HepG2 (cell line): ENCODE results near the gene LIFR. TPM values are rescaled to one million over a fixed set of nuclear protein-coding genes. Genes with fewer than 3 reads are reported as not detected.

Experiments used
- ATAC-seq: fragments of 200-7000 bp; cut with Tn5 transposase; 3 replicates; pipeline ENCODE4 v1.9.1; 2020; ENCODE audit warnings: mild to moderate bottlenecking, moderate library complexity
- BruUV-seq: library from RNA; stranded (reverse); fragments of 400-500 nt; replicated peaks from 2 replicates; lab custom pipeline; 2021; lab: Mats Ljungman, UMichigan
- CTCF ChIA-PET: fragments of 300-600 bp; formaldehyde crosslinking; extraction: SDS; loops from one replicate; lab custom pipeline; 2021; ENCODE audit warnings: low total read pairs, inconsistent platforms, low intra/inter-chr PET ratio; lab: Yijun Ruan, JAX
- POLR2A ChIA-PET: fragments of 350-600 bp; sonication (Branson Sonifier 250); formaldehyde crosslinking; loops from one replicate; lab custom pipeline; 2020; ENCODE audit warnings: antibody characterized with exemption, inconsistent platforms; lab: Yijun Ruan, JAX
- DNase-seq: peaks from one replicate; pipeline ENCODE4 v3.0.0-alpha.2; 2015; ENCODE audit warnings: low spot score
- FAIRE-seq: peaks from 3 replicates; lab custom pipeline; 2011; peaks lifted over from hg19 to GRCh38; lab: Jason Lieb, UNC
- H2AFZ ChIP-seq: one replicate; pipeline ENCODE4 v1.6.1; 2011; ENCODE audit warnings: low read length, inconsistent platforms
- H3K27ac ChIP-seq: fragments of 300-600 bp; 3 replicates; pipeline ENCODE4 v1.8.0; 2011; ENCODE audit warnings: mixed run types, mild to moderate bottlenecking, mixed read lengths, low read length, inconsistent platforms; ENCODE audit not compliant: insufficient read depth; ENCODE audit errors: extremely low read length
- H3K27me3 ChIP-seq, 2 experiments: fragments of 200-600 bp in 1 of 2; 2 replicates in 1 of 2; 3 replicates in 1 of 2; pipeline versions ENCODE4 v1.6.0 to v1.8.0; 2011; ENCODE audit warnings: low read length in 2 of 2, mild to moderate bottlenecking in 2 of 2, moderate library complexity in 2 of 2, inconsistent platforms in 1 of 2; ENCODE audit not compliant: insufficient read depth in 2 of 2, control insufficient read depth in 1 of 2
- H3K36me3 ChIP-seq, 2 experiments: fragments of 200-600 bp in 1 of 2; replicated peaks in 1 of 2; 2 replicates in 1 of 2; 3 replicates in 1 of 2; pipeline versions ENCODE4 v1.5.1 to v1.8.0; 2011; ENCODE audit warnings: low read length in 2 of 2, inconsistent platforms in 1 of 2; ENCODE audit not compliant: insufficient read depth in 2 of 2, control insufficient read depth in 1 of 2
- H3K4me1 ChIP-seq: 2 replicates; pipeline ENCODE4 v1.5.1; 2012; ENCODE audit warnings: low read length, inconsistent platforms; ENCODE audit not compliant: insufficient read depth
- H3K4me2 ChIP-seq: 2 replicates; pipeline ENCODE4 v1.6.0; 2011; ENCODE audit warnings: low read depth, low read length, inconsistent platforms
- H3K4me3 ChIP-seq, 3 experiments: fragments of 200-600 bp in 1 of 3; sonication (generic), shearing (Covaris generic) in 1 of 3; replicated peaks in 1 of 3; 2 replicates each; pipeline ENCODE4 v1.5.1; 2011 to 2016; ENCODE audit warnings: low read length in 3 of 3, inconsistent platforms in 2 of 3, low read depth in 2 of 3, mild to moderate bottlenecking in 2 of 3, control low read depth in 1 of 3, mixed read lengths in 1 of 3; ENCODE audit not compliant: insufficient read depth in 1 of 3
- H3K79me2 ChIP-seq: one replicate; pipeline ENCODE4 v1.6.1; 2011; ENCODE audit warnings: low read length, inconsistent platforms; ENCODE audit not compliant: insufficient read depth
- H3K9ac ChIP-seq: 2 replicates; pipeline ENCODE4 v1.6.0; 2011; ENCODE audit warnings: mild to moderate bottlenecking, low read depth, low read length, inconsistent platforms; ENCODE audit not compliant: insufficient read depth
- H3K9me3 ChIP-seq: 2 replicates; pipeline ENCODE4 v1.5.1; 2012; ENCODE audit warnings: mild to moderate bottlenecking, low read length
- H4K20me1 ChIP-seq: 2 replicates; pipeline ENCODE4 v1.6.0; 2011; ENCODE audit warnings: inconsistent platforms, mild to moderate bottlenecking, low read length, moderate library complexity; ENCODE audit not compliant: insufficient read depth
- KMT2A ChIP-seq: sonication (generic); formaldehyde crosslinking; IDR thresholded peaks from 2 replicates; pipeline ENCODE4 v1.4.0; 2020; ENCODE audit warnings: missing genetic modification reagents
- MEIS1 ChIP-seq: sonication (generic); formaldehyde crosslinking; IDR thresholded peaks from 2 replicates; pipeline ENCODE4 v1.9.0; 2021; ENCODE audit warnings: mild to moderate bottlenecking, missing genetic modification reagents, moderate library complexity, borderline replicate concordance
- MLXIP ChIP-seq: sonication (generic); formaldehyde crosslinking; IDR thresholded peaks from 2 replicates; pipeline ENCODE4 v1.9.0; 2021; ENCODE audit warnings: missing genetic modification reagents, borderline replicate concordance
- PHF5A ChIP-seq: IDR thresholded peaks from one replicate; pipeline ENCODE4 v1.6.1; 2018; ENCODE audit warnings: low read depth, missing genetic modification reagents; ENCODE audit not compliant: unreplicated experiment
- TAF15 ChIP-seq: fragments of 200-400 bp; formaldehyde crosslinking; IDR thresholded peaks from one replicate; pipeline ENCODE4 v1.6.1; 2018; ENCODE audit warnings: mild to moderate bottlenecking, low read depth, low read length; ENCODE audit not compliant: poor library complexity, severe bottlenecking
- TEAD2 ChIP-seq: sonication (generic); formaldehyde crosslinking; IDR thresholded peaks from 2 replicates; pipeline ENCODE4 v1.9.0; 2021; ENCODE audit warnings: missing genetic modification reagents
- THAP8 ChIP-seq: sonication (generic); formaldehyde crosslinking; IDR thresholded peaks from 2 replicates; pipeline ENCODE4 v1.5.1; 2020; ENCODE audit warnings: missing genetic modification reagents, mild to moderate bottlenecking, borderline replicate concordance
- ZBTB34 ChIP-seq: sonication (generic); formaldehyde crosslinking; IDR thresholded peaks from 2 replicates; pipeline ENCODE4 v1.8.0; 2022; ENCODE audit warnings: mild to moderate bottlenecking, missing genetic modification reagents
- ZNF143 ChIP-seq: sonication (generic); formaldehyde crosslinking; IDR thresholded peaks from 2 replicates; pipeline ENCODE4 v1.4.0; 2020; ENCODE audit warnings: missing genetic modification reagents
- ZNF362 ChIP-seq: sonication (generic); formaldehyde crosslinking; IDR thresholded peaks from 2 replicates; pipeline ENCODE4 v1.4.0; 2020; ENCODE audit warnings: missing genetic modification reagents, mild to moderate bottlenecking, borderline replicate concordance
- ZNF383 ChIP-seq: sonication (generic); formaldehyde crosslinking; IDR thresholded peaks from 2 replicates; pipeline ENCODE4 v1.4.0; 2020; ENCODE audit warnings: missing genetic modification reagents, mild to moderate bottlenecking, borderline replicate concordance
- ZNF605 ChIP-seq: sonication (generic); formaldehyde crosslinking; IDR thresholded peaks from 2 replicates; pipeline ENCODE4 v1.8.0; 2022; ENCODE audit warnings: mild to moderate bottlenecking, missing genetic modification reagents
- ZNF761 ChIP-seq: sonication (generic); formaldehyde crosslinking; conservative IDR thresholded peaks from 2 replicates; pipeline ENCODE4 v1.4.0; 2020; ENCODE audit warnings: mild to moderate bottlenecking, missing genetic modification reagents
- ZSCAN5A ChIP-seq: sonication (generic); formaldehyde crosslinking; IDR thresholded peaks from 2 replicates; pipeline ENCODE4 v1.8.0; 2022; ENCODE audit warnings: mild to moderate bottlenecking, missing genetic modification reagents, borderline replicate concordance
- WGBS: methylation state at CpG from one replicate; pipeline ENCODE4 v1.1.6; 2017; ENCODE audit warnings: low lambda C conversion rate; 5-methylcytosine and 5-hydroxymethylcytosine counted together
- in situ Hi-C: cut with HindIII; loops from 2 replicates; pipeline ENCODE4 v1.10.0; 2017; ENCODE audit warnings: low pct_unique_long_range_greater_than_20kb; ENCODE audit not compliant: extremely low pct_ligation_motif_present
- intact Hi-C: fragments of 100-400 bp; cut with micrococcal nuclease; formaldehyde crosslinking; loops from one replicate; pipeline ENCODE4 v1.10.0; 2022; ENCODE audit not compliant: unreplicated experiment
- polyA plus RNA-seq, 8 experiments: library from polyadenylated mRNA; depleted of rRNA in 3 of 8; stranded (reverse) in 7 of 8; unstranded in 1 of 8; fragments of >200 nt; fragmentation: Illumina TruSeq in 4 of 8; extraction: Trizol in 4 of 8; gene quantifications; 2 replicates each; pipeline versions ENCODE4 v1.2.1 to v1.2.3, GENCODE V29; 2011 to 2016; ENCODE audit warnings: low read depth in 4 of 8, missing spikeins in 1 of 8, mixed read lengths in 1 of 8; ENCODE audit not compliant: insufficient read depth in 1 of 8
- total RNA-seq, 5 experiments: library from RNA; depleted of rRNA; stranded (reverse); fragments of >200 nt; fragmentation: Illumina TruSeq; extraction: Trizol; gene quantifications; 2 replicates each; pipeline ENCODE4 v1.2.3, GENCODE V29; 2016; ENCODE audit warnings: low read depth in 1 of 5

Gene LIFR
- total and polyA plus RNA-seq, 2 of the 13 experiments (the other 11 are each of a cell fraction or from before 2014, with no cell fraction given) = 6.3 to 25.2 TPM

GRCh38 chr5:38448568-38449350, 107.7 kb downstream of the LIFR start:
- WGBS = 35% methylated on average over 8 of the region's 9 CpGs
- ChIA-PET POLR2A (no interaction called here), CTCF (no interaction called here)
- Histone ChIP-seq H3K9ac (no peak overlapping the region), H3K36me3 (no peaks in the 10 kb centered on the region), H3K27me3 (peaks cover 3 to 26% of the 10 kb centered on the region in 2 experiments; a peak in 3 of 5 replicates), H3K4me2 (no peak overlapping the region), H3K79me2 (no peaks in the 10 kb centered on the region), H4K20me1 (no peaks in the 10 kb centered on the region), H3K27ac (no peak overlapping the region), H3K4me3 (no peak overlapping the region), H3K4me1 (no peaks in the 10 kb centered on the region), H2AFZ (no peak overlapping the region), H3K9me3 (no peaks in the 10 kb centered on the region)
- DNase-seq (no peak), FAIRE-seq (no peak), ATAC-seq (peak; percentile 46; the same call in 2 of the 3 replicates)
- TF ChIP-seq MEIS1 (CRISPR knock-in tag) (no peak), ZSCAN5A (CRISPR knock-in tag) (no peak), TAF15 (no peak), ZNF761 (CRISPR knock-in tag) (no peak), ZNF362 (CRISPR knock-in tag) (no peak), ZNF143 (CRISPR knock-in tag) (no peak), ZNF605 (CRISPR knock-in tag) (no peak), THAP8 (CRISPR knock-in tag) (no peak), ZNF383 (CRISPR knock-in tag) (no peak), PHF5A (no peak), MLXIP (CRISPR knock-in tag) (no peak), KMT2A (no peak), TEAD2 (CRISPR knock-in tag) (no peak), ZBTB34 (no peak)
- intact Hi-C loops = no loop called here
- no TSS peak for BruUV-seq
- in situ Hi-C loops = loop anchor here (10.0 kb wide), 1 partner anchor 106 kb away; the partner anchor contains the start of gene LIFR
